Stimulated activated CD8-positive, alpha-beta memory T cell treated with anti-CD3 and anti-CD28 coated beads, Interleukin-12 subunit alpha, Interleukin-12 subunit beta, amount 100 ng/mL, for 4 hours (primary cell): ENCODE measurements around the gene JPH3.
"Not testable (repeated sequence)": the region's sequence is repeated elsewhere in the genome, so short reads cannot be mapped to it uniquely, and the experiment has no call there.

Source experiments
- DNase-seq: peaks from one replicate; pipeline ENCODE4 v3.0.0-alpha.2; 2020; ENCODE audit warnings: low read depth

Gene JPH3

GRCh38 chr16:87575027-87575804 is 27.1 kb upstream of the JPH3 start:
- no peak for DNase-seq

GRCh38 chr16:87576171-87576570 is 26.1 kb upstream of the JPH3 start:
- no peak for DNase-seq

DNA sequence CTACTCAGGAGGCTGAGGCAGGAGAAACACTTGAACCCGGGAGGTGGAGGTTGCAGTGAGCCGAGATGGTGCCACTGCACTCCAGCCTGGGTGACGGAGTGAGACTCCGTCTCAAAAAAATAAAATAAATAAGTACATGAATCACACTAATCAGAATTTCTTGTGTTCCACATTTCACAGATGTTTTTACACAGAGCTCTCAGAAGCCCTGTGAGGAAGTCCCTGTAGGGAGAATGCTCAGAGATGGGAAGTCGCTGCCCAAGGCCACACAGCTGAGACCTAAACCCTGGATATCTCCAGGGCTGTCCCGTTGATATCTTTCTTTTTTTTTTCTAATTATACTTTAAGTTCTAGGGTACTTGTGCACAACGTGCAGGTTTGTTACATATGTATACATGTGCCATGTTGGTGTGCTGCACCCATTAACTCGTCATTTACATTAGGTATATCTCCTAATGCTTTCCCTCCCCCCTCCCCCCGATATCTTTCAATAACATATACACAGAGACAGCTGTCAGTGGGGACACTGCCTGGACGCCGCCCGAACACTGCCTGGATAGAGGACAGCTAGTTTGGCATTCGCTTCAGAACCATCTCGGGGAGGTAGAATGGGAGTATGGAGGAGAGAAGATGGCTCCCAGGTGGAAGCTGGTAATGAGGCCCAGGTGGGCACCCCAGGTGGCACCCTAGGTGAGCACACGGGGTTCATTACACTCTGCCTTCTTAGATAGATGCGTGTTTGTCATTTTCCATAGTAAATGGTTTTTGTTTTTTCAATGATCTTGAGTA is 24.0 kb upstream of the JPH3 start:
- DNase-seq = not testable (repeated sequence)

GRCh38 chr16:87579691-87580090 is 22.6 kb upstream of the JPH3 start:
- DNase-seq = no peak

GRCh38 chr16:87580855-87581261 is 21.4 kb upstream of the JPH3 start:
- DNase-seq = no peak

DNA sequence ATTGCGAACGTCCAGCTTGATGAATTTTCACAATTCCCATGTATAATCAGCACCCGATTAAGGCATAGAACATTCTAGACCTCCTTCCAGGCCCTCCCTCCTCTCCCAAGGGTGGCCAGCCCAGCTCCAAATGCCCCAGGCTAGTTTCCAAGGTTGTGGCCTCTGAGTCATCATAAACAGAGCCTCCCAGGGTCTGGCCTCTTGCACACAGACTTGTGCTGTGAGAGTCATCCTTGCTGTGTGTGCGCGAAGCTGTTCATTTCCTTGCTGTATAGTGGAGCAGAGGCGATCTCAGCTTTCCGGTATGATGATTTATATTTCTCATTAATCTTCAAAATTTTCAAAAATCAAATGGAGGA is 20.5 kb upstream of the JPH3 start:
- no peak for DNase-seq

GRCh38 chr16:87582216-87582965 is 19.9 kb upstream of the JPH3 start:
- DNase-seq = no peak

- DNase-seq = no peak
These were observed 19.4 kb upstream of the JPH3 start for GRCh38 chr16:87582966-87583325.

GRCh38 chr16:87583453-87584131 is 18.7 kb upstream of the JPH3 start:
- no peak for DNase-seq

DNA sequence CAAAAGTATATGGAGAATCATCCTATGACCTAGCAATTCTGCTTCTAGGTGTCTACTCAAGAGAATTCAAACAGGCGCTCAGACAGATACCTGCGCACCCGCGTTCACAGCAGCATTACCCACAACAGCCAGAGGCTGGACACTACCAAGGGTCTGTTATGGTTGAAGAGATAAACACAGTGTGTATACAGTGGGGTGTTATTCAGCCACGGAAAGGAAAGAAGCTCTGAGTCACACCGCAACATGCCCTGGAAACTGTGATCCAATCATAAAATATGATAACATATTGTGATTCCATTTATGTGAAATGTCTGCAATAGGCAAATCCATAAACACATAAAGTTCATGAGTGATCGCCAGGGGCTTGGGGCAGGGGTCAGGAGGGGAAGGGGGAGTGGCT is 18.0 kb upstream of the JPH3 start:
- DNase-seq = no peak

GRCh38 chr16:87584975-87585374 is 17.3 kb upstream of the JPH3 start:
- DNase-seq = no peak

- DNase-seq = no peak
These were observed 16.7 kb upstream of the JPH3 start for GRCh38 chr16:87585442-87586200.

DNA sequence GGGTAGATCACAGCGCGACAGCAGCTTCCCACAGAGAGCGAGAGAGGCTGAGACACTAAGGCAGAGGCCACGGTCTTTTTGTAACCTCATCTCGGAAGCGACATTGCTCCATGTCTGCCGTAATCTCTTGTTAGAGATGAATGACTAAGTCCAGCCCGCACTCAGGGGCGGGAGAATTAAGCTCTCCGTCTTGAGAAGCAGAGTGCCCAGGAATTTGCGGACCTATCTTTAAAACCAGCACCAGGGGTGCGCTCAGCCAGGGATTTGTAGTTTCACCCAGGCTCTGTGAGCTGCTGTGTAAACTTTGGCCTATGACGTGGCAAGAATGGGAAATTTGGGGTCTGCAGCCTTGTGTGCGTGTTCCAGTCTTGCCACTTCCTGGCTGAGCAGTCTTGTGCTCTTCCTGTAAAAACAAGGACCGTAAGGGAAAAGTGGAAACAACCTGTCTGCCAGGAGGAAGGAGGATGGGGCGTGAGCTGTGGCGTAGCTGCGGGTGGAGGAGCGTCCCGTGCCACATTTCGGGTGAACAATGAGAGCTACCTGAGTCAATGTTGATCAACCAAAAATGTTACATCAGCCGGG is 16.0 kb upstream of the JPH3 start:
- no peak for DNase-seq

GRCh38 chr16:87587636-87588035 is 14.7 kb upstream of the JPH3 start:
- DNase-seq = no peak

- DNase-seq = no peak
These were observed 10.1 kb upstream of the JPH3 start for GRCh38 chr16:87592018-87592712.

DNA sequence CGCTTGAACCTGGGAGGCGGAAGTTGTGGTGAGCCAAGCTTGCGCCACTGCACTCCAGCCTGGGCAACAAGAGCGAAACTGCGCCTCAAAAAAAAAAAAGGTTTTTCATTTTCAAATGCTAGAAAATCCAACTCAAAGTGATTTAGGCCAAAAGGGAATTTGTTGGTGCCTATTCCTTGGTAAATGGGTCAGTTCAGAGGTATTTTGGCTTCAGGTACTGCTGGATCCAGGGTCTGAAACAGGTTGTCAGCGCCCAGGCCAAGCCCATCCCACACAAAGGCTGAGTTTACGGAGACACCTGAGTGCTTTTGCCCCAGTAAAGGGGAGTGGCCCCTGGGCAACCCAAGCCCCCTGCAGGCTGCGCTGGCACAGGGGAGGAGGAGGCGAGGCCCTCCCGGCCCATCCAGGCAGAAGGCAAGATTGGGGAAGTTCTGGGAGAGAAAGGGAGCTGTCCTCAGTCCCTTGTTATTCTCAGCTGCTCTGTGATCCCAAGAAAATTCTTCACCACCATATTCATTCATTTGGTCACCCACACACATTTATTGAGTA is 8.5 kb upstream of the JPH3 start:
- no peak for DNase-seq

- no peak for DNase-seq
These were observed 6.6 kb upstream of the JPH3 start for GRCh38 chr16:87595712-87596111.

- no peak for DNase-seq
These were observed 4.9 kb upstream of the JPH3 start for GRCh38 chr16:87597324-87597830.

DNA sequence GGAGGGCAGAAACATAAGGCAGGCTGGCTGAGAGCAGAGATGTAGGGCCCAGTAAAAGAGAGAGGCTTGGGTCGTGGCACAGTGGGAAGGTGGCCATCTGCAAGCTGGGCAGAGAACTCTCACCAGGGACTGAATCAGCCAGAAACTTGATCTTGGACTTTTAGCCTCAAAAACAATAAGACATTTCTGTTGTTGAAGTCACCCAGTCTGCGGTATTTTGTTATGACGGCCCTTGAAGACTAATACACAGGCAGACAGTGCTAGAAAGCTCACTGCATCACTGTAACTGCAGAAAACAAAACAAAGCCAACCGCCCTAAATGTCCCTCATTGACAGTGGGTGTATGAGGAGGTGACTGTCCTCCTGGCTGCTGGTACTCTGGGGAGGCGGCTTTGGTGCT is 3.9 kb upstream of the JPH3 start:
- DNase-seq = no peak

- DNase-seq = no peak
These were observed 2.1 kb upstream of the JPH3 start for GRCh38 chr16:87600246-87600645.
